ENCODE measurements around the gene CHN2. TPM values are rescaled to one million over a fixed set of nuclear protein-coding genes. Genes with fewer than 3 reads are reported as not detected.

Gene CHN2
- total and polyA plus RNA-seq, 2 donors (not counting 1 experiment from before 2014, with no cell fraction given), result 0.86 to 1.4 TPM

DNA sequence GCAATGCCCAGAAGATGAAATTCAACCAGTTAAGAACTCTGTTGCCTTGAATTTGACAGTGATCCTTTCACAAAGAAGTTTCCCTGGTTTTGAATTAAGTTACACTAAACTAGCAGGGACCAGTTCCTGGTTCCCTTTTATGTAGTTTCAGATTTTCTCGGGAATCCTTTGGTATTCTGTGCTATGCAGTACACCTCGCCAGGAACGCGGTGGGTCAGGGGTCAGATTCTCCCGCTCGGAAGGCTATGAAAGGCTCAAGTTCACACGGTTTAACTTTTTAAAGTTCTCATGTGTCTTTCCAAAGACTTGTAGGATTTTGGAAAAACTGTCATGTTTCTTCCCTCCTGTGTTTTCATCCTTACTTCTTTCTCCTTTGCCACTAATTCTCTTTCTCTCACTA, 264.4 kb downstream of the CHN2 start:
- H3K4me3 Mint-ChIP-seq, result no peak overlapping the region
- H3K36me3 ChIP-seq (replicated peaks in 1 of 2; ENCODE audit: control extremely low read depth in 1 of 2, control insufficient read depth in 1 of 2, extremely low read depth in 1 of 2, insufficient read depth in 2 of 2, low read length in 1 of 2), result no peaks in the 10 kb centered on the region
- H3K79me2 ChIP-seq (ENCODE audit: control insufficient read depth, insufficient read depth, low read length), result no peaks in the 10 kb centered on the region
- intact Hi-C loops (cut with micrococcal nuclease), result no loop called here
- H3K27ac Mint-ChIP-seq, result no peak overlapping the region
- ATAC-seq (ENCODE audit: low read depth), result no peak
- WGBS (ENCODE audit: insufficient coverage), result 84% methylated on average over 7 of the region's 7 CpGs
- no peak for TF ChIP-seq EZH2 (IDR thresholded peaks at IDR 0.05; ENCODE audit: borderline replicate concordance, insufficient read depth, low read depth, low read length, poor library complexity, severe bottlenecking)
- TF ChIP-seq, protein P1, sequence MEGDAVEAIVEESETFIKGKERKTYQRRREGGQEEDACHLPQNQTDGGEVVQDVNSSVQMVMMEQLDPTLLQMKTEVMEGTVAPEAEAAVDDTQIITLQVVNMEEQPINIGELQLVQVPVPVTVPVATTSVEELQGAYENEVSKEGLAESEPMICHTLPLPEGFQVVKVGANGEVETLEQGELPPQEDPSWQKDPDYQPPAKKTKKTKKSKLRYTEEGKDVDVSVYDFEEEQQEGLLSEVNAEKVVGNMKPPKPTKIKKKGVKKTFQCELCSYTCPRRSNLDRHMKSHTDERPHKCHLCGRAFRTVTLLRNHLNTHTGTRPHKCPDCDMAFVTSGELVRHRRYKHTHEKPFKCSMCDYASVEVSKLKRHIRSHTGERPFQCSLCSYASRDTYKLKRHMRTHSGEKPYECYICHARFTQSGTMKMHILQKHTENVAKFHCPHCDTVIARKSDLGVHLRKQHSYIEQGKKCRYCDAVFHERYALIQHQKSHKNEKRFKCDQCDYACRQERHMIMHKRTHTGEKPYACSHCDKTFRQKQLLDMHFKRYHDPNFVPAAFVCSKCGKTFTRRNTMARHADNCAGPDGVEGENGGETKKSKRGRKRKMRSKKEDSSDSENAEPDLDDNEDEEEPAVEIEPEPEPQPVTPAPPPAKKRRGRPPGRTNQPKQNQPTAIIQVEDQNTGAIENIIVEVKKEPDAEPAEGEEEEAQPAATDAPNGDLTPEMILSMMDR (IDR thresholded peaks at IDR 0.05), result no peak
- H2AFZ ChIP-seq (ENCODE audit: insufficient read depth, low read depth, low read length, poor library complexity, severe bottlenecking), result no peak overlapping the region
- no peak for DNase-seq
- no peaks in the 10 kb centered on the region for H3K27me3 ChIP-seq (replicated peaks in 1 of 4; ENCODE audit: control extremely low read depth in 1 of 4, control insufficient read depth in 3 of 4, insufficient read depth in 4 of 4, low read length in 3 of 4)
- no peaks in the 10 kb centered on the region for H3K9me3 Mint-ChIP-seq (ENCODE audit: insufficient read depth)
- H3K4me1 ChIP-seq (ENCODE audit: control insufficient read depth in 2 of 2, insufficient read depth in 2 of 2, low read length in 2 of 2), result no peaks in the 10 kb centered on the region
- no peak overlapping the region for H3K4me3 ChIP-seq (ENCODE audit: control extremely low read depth in 1 of 5, extremely low read depth in 1 of 5, insufficient read depth in 1 of 5, low read depth in 2 of 5, low read length in 4 of 5)
- no peak overlapping the region for H3K4me2 ChIP-seq (replicated peaks; ENCODE audit: low read depth, low read length, poor library complexity, severe bottlenecking)
- no peaks in the 10 kb centered on the region for H3K4me1 Mint-ChIP-seq
- H3K27ac ChIP-seq (ENCODE audit: low read length in 2 of 2), result no peak overlapping the region
- H3K9me3 ChIP-seq (ENCODE audit: control extremely low read depth in 1 of 3, control insufficient read depth in 2 of 3, insufficient read depth in 1 of 3, low read length in 2 of 3), result no peaks in the 10 kb centered on the region
- no peak overlapping the region for H3K9ac ChIP-seq (ENCODE audit: low read length)
- ChIA-PET POLR2A (no interaction called here), CTCF (no interaction called here)
- H4K20me1 ChIP-seq (ENCODE audit: control insufficient read depth, insufficient read depth, low read length, poor library complexity, severe bottlenecking), result no peaks in the 10 kb centered on the region
- H3K27me3 Mint-ChIP-seq, result no peaks in the 10 kb centered on the region

DNA sequence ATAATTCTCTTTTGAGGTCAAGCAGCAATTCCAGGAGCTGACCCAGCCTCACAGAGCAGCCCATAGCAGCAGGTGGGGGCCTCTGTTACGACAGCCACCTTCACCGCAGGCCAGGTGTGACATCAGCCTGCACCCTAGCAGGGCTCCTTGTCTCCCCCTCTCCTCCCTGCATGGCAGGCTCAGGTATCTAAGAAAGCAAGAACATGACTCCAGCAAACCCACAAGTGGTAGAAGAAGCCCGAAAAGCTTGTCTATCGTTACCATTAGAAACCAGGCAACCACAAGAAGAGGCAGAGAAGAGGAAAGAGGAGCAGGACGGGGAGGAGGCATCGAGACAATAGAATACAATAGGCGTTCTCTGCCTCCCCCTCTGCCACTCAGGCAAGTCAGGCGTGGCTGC, 265.0 kb downstream of the CHN2 start:
- POLR2A ChIA-PET, result no interaction called here
- H3K27me3 ChIP-seq (replicated peaks in 1 of 4; ENCODE audit: control extremely low read depth in 1 of 4, control insufficient read depth in 3 of 4, insufficient read depth in 4 of 4, low read length in 3 of 4), result no peaks in the 10 kb centered on the region
- no peak for DNase-seq
- CTCF ChIA-PET, result no interaction called here
- H3K79me2 ChIP-seq (ENCODE audit: control insufficient read depth, insufficient read depth, low read length), result no peaks in the 10 kb centered on the region
- H3K4me1 ChIP-seq (ENCODE audit: control insufficient read depth in 2 of 2, insufficient read depth in 2 of 2, low read length in 2 of 2), result no peaks in the 10 kb centered on the region
- Mint-ChIP-seq H3K4me3 (no peak overlapping the region), H3K4me1 (no peaks in the 10 kb centered on the region), H3K9me3 (ENCODE audit: insufficient read depth) (no peaks in the 10 kb centered on the region), H3K27ac (no peak overlapping the region), H3K27me3 (no peaks in the 10 kb centered on the region)
- no peak overlapping the region for H3K4me3 ChIP-seq (ENCODE audit: control extremely low read depth in 1 of 5, extremely low read depth in 1 of 5, insufficient read depth in 1 of 5, low read depth in 2 of 5, low read length in 4 of 5)
- no peak overlapping the region for H3K9ac ChIP-seq (ENCODE audit: low read length)
- no peak for ATAC-seq (ENCODE audit: low read depth)
- no peaks in the 10 kb centered on the region for H3K36me3 ChIP-seq (replicated peaks in 1 of 2; ENCODE audit: control extremely low read depth in 1 of 2, control insufficient read depth in 1 of 2, extremely low read depth in 1 of 2, insufficient read depth in 2 of 2, low read length in 1 of 2)
- H2AFZ ChIP-seq (ENCODE audit: insufficient read depth, low read depth, low read length, poor library complexity, severe bottlenecking), result no peak overlapping the region
- H4K20me1 ChIP-seq (ENCODE audit: control insufficient read depth, insufficient read depth, low read length, poor library complexity, severe bottlenecking), result no peaks in the 10 kb centered on the region
- intact Hi-C loops (cut with micrococcal nuclease), result no loop called here
- TF ChIP-seq, protein P1 (IDR thresholded peaks at IDR 0.05), result no peak
- TF ChIP-seq EZH2 (IDR thresholded peaks at IDR 0.05; ENCODE audit: borderline replicate concordance, insufficient read depth, low read depth, low read length, poor library complexity, severe bottlenecking), result no peak
- 95% methylated on average over 6 of the region's 8 CpGs for WGBS (ENCODE audit: insufficient coverage)
- no peak overlapping the region for H3K4me2 ChIP-seq (replicated peaks; ENCODE audit: low read depth, low read length, poor library complexity, severe bottlenecking)
- no peaks in the 10 kb centered on the region for H3K9me3 ChIP-seq (ENCODE audit: control extremely low read depth in 1 of 3, control insufficient read depth in 2 of 3, insufficient read depth in 1 of 3, low read length in 2 of 3)
- H3K27ac ChIP-seq (ENCODE audit: low read length in 2 of 2), result no peak overlapping the region

Measured in B cell (primary cell).